GM18907 (cell line): ENCODE measurements around the gene CLK2.
"Not testable (repeated sequence)": the region's sequence is repeated elsewhere in the genome, so short reads cannot be mapped to it uniquely, and the experiment has no call there.

Experiments
- ATAC-seq: cut with Tn5 transposase; IDR thresholded peaks from one replicate; pipeline ENCODE4 v1.9.1; 2021; ENCODE audit warnings: mild to moderate bottlenecking, moderate library complexity; ENCODE audit not compliant: unreplicated experiment

CLK2 gene

GRCh38 chr1:155297384-155297783, 24.1 kb upstream of the CLK2 start:
- no peak for ATAC-seq

- no peak for ATAC-seq
These were observed 23.4 kb upstream of the CLK2 start for GRCh38 chr1:155296661-155297060.

- no peak for ATAC-seq
These were observed 22.6 kb upstream of the CLK2 start for GRCh38 chr1:155295942-155296267.

- ATAC-seq: no peak
These were observed 22.1 kb upstream of the CLK2 start for GRCh38 chr1:155295183-155295941.

- ATAC-seq: no peak
These were observed 21.3 kb upstream of the CLK2 start for GRCh38 chr1:155294520-155295182.

- ATAC-seq: no peak
These were observed 19.9 kb upstream of the CLK2 start for GRCh38 chr1:155293086-155293749.

GRCh38 chr1:155291006-155291405, 17.7 kb upstream of the CLK2 start:
- ATAC-seq: not testable (repeated sequence)

GRCh38 chr1:155287987-155288543, 14.8 kb upstream of the CLK2 start:
- ATAC-seq: no peak

- no peak for ATAC-seq
These were observed 13.2 kb upstream of the CLK2 start for GRCh38 chr1:155286544-155286943.

GRCh38 chr1:155285631-155286044, 12.3 kb upstream of the CLK2 start:
- ATAC-seq: no peak

GRCh38 chr1:155285063-155285462, 11.8 kb upstream of the CLK2 start:
- no peak for ATAC-seq

- no peak for ATAC-seq
These were observed 11.2 kb upstream of the CLK2 start for GRCh38 chr1:155284476-155284875.

GRCh38 chr1:155282488-155283091, 9.3 kb upstream of the CLK2 start:
- ATAC-seq: no peak

GRCh38 chr1:155279268-155279667, 6.0 kb upstream of the CLK2 start:
- ATAC-seq: no peak

GRCh38 chr1:155278689-155279160, 5.4 kb upstream of the CLK2 start:
- ATAC-seq: no peak

- no peak for ATAC-seq
These were observed 4.8 kb upstream of the CLK2 start for GRCh38 chr1:155277902-155278688.

GRCh38 chr1:155277070-155277901, 4.0 kb upstream of the CLK2 start, which contains the start of gene HCN3:
TSS of gene HCN3 (plus strand) at chr1:155277463. CDS start at chr1:155277591, 128 bp downstream.
- peak; percentile 71 for ATAC-seq

GRCh38 chr1:155272466-155273342, 600 bp downstream of the CLK2 start:
- peak; percentile 33 for ATAC-seq
